Type B pancreatic cell (in vitro differentiated cells): ENCODE data around the gene COPA. TPM values are rescaled to one million over a fixed set of nuclear protein-coding genes. Genes with fewer than 3 reads are reported as not detected.

Experiments
- DNase-seq: peaks from one replicate; pipeline ENCODE4 v3.0.0; 2021; ENCODE audit warnings: mixed read lengths; ENCODE audit not compliant: unreplicated experiment; ENCODE audit errors: extremely low spot score
- H3K27ac Mint-ChIP-seq: 2 replicates; pipeline ENCODE4 v1.8.0; 2021; ENCODE audit warnings: mild to moderate bottlenecking, mixed read lengths
- H3K27me3 Mint-ChIP-seq: 2 replicates; pipeline ENCODE4 v1.8.0; 2021; ENCODE audit warnings: mixed read lengths
- H3K36me3 Mint-ChIP-seq: 2 replicates; pipeline ENCODE4 v1.8.0; 2021; ENCODE audit warnings: mixed read lengths
- H3K4me1 Mint-ChIP-seq: one replicate; pipeline ENCODE4 v1.8.0; 2021; ENCODE audit warnings: mixed read lengths; ENCODE audit not compliant: unreplicated experiment
- H3K4me3 Mint-ChIP-seq: 2 replicates; pipeline ENCODE4 v1.8.0; 2021; ENCODE audit warnings: mild to moderate bottlenecking, mixed read lengths
- H3K9me3 Mint-ChIP-seq: 2 replicates; pipeline ENCODE4 v1.8.0; 2021; ENCODE audit warnings: mixed read lengths
- CTCF ChIP-seq: fragments of 200-600 bp; sonication (generic); conservative IDR thresholded peaks from 2 replicates; pipeline ENCODE4 v1.5.0; 2021; ENCODE audit warnings: antibody characterized with exemption, mild to moderate bottlenecking
- total RNA-seq: library from RNA; stranded (reverse); gene quantifications from 2 replicates; pipeline ENCODE4 v1.2.1, GENCODE V29; 2021; ENCODE audit warnings: low replicate concordance

Gene COPA
- total RNA-seq, 1 donor from 2014 or later, result 174 TPM

GRCh38 chr1:160360227-160360695, 17.2 kb upstream of the COPA start:
- Mint-ChIP-seq H3K27ac (no peak overlapping the region), H3K4me3 (no peak overlapping the region), H3K4me1 (peaks cover 15% of the 10 kb centered on the region), H3K9me3 (no peaks in the 10 kb centered on the region), H3K27me3 (no peaks in the 10 kb centered on the region), H3K36me3 (peaks cover 34% of the 10 kb centered on the region)
- no peak for TF ChIP-seq CTCF
- DNase-seq, result peak; percentile 47

- Mint-ChIP-seq H3K36me3 (peaks cover 36% of the 10 kb centered on the region), H3K27me3 (no peaks in the 10 kb centered on the region), H3K27ac (no peak overlapping the region), H3K9me3 (no peaks in the 10 kb centered on the region), H3K4me3 (no peak overlapping the region), H3K4me1 (peaks cover 15% of the 10 kb centered on the region)
- DNase-seq, result peak; percentile 18
- no peak for TF ChIP-seq CTCF
Observed at GRCh38 chr1:160359559-160360226, 16.6 kb upstream of the COPA start.

GRCh38 chr1:160358073-160358472, 15.0 kb upstream of the COPA start:
- no peaks in the 10 kb centered on the region for H3K27me3 Mint-ChIP-seq
- H3K9me3 Mint-ChIP-seq, result no peaks in the 10 kb centered on the region
- H3K4me1 Mint-ChIP-seq, result peaks cover 11% of the 10 kb centered on the region
- no peak for DNase-seq
- no peak overlapping the region for H3K4me3 Mint-ChIP-seq
- TF ChIP-seq CTCF, result no peak
- H3K36me3 Mint-ChIP-seq, result peaks cover 40% of the 10 kb centered on the region
- H3K27ac Mint-ChIP-seq, result no peak overlapping the region

GRCh38 chr1:160357286-160358002, 14.4 kb upstream of the COPA start:
- Mint-ChIP-seq H3K9me3 (no peaks in the 10 kb centered on the region), H3K4me3 (no peak overlapping the region), H3K4me1 (peaks cover 6% of the 10 kb centered on the region), H3K36me3 (peaks cover 40% of the 10 kb centered on the region), H3K27me3 (no peaks in the 10 kb centered on the region), H3K27ac (no peak overlapping the region)
- DNase-seq, result no peak
- no peak for TF ChIP-seq CTCF

DNA sequence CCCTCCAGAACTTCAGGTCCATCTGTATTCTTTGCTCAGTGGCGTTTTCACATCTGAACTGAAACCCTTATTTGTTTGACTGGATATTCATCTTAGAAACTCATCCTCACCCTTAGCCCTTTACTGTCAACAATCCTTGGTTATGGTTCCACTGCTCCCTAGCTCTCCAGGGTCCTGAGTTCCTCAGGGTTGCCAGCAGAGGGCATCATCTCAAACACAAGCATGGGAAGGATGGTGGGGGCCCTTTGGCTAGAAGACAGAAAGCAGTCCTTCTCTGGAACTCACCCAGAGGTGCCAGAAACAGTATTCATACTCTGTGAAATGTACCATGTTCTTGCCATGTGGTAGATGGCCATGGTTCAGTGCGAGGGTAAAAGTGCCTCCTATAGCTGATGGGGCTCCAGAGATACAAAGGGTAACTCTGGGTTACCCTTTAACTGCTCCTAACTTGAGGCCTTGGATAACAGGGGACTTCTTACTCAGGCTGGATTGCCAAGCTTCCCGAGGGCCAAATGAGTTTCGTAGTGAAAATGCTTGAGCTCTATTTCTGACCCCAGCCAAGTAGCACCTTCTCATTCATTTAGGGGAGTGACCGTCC, 11.4 kb upstream of the COPA start:
- Mint-ChIP-seq H3K4me1 (no peaks in the 10 kb centered on the region), H3K9me3 (no peaks in the 10 kb centered on the region), H3K27me3 (no peaks in the 10 kb centered on the region), H3K36me3 (peaks cover 31% of the 10 kb centered on the region), H3K4me3 (no peak overlapping the region), H3K27ac (no peak overlapping the region)
- peak; percentile 76 for TF ChIP-seq CTCF
- DNase-seq, result no peak
